Peyer's patch (tissue), 4 donors: ENCODE measurements around the gene THADA. TPM values are rescaled to one million over a fixed set of nuclear protein-coding genes. Genes with fewer than 3 reads are reported as not detected.

ENCODE experiments used
- DNase-seq, 3 donors: peaks; one replicate each; pipeline ENCODE4 v3.0.0-alpha.2; 2017 to 2019
- H3K27ac ChIP-seq, 4 donors: fragments of 200-600 bp; sonication (generic); one replicate each; pipeline ENCODE4 v1.5.1; 2016 to 2019
- H3K27me3 ChIP-seq, 2 donors: fragments of 200-600 bp; sonication (generic); one replicate each; pipeline ENCODE4 v1.5.1; 2019
- H3K36me3 ChIP-seq, 3 donors: fragments of 200-600 bp; sonication (generic); one replicate each; pipeline ENCODE4 v1.5.1; 2016 to 2019
- H3K4me1 ChIP-seq, 4 donors: fragments of 200-600 bp; sonication (generic); one replicate each; pipeline ENCODE4 v1.5.1; 2016 to 2019
- H3K4me3 ChIP-seq, 4 donors: fragments of 200-600 bp; sonication (generic); 1 replicate in 3 of 4; 2 replicates in 1 of 4; pipeline ENCODE4 v1.5.1; 2016 to 2019; ENCODE audit warnings: mild to moderate bottlenecking in 1 of 4
- H3K9me3 ChIP-seq, 4 donors: fragments of 200-600 bp; sonication (generic); one replicate each; pipeline ENCODE4 v1.5.1; 2016 to 2019; ENCODE audit warnings: mild to moderate bottlenecking in 1 of 4
- CTCF ChIP-seq, 6 experiments: fragments of 450-650 bp in 4 of 6; fragments of 200-600 bp in 2 of 6; sonication (generic) in 1 of 6; IDR thresholded peaks; one replicate each; pipeline ENCODE4 v1.5.1; 2017 to 2019; ENCODE audit warnings: antibody characterized with exemption in 6 of 6, mild to moderate bottlenecking in 3 of 6, moderate library complexity in 1 of 6
- POLR2A ChIP-seq, 2 donors: fragments of 450-650 bp; IDR thresholded peaks; one replicate each; pipeline ENCODE4 v1.5.1; 2017; ENCODE audit warnings: antibody characterized with exemption in 2 of 2, mild to moderate bottlenecking in 2 of 2, moderate library complexity in 2 of 2
- total RNA-seq, 4 donors: library from RNA; depleted of rRNA; stranded (reverse); fragments of >200 nt; gene quantifications; one replicate each; pipeline ENCODE4 v1.1.0, GENCODE V29; 2016

The THADA gene
- total RNA-seq, 4 donors from 2014 or later = 19.3 to 76.7 (median 26.3) TPM

- Histone ChIP-seq H3K27ac (no peak overlapping the region), H3K27me3 (no peaks in the 10 kb centered on the region), H3K4me3 (no peak overlapping the region), H3K36me3 (no peaks in the 10 kb centered on the region), H3K4me1 (peaks cover 0 to under 1% (median 0%) of the 10 kb centered on the region in 4 donors), H3K9me3 (no peaks in the 10 kb centered on the region)
- no peak for DNase-seq
- no peak for TF ChIP-seq CTCF (IDR thresholded peaks at IDR 0.05)
- no peak for TF ChIP-seq POLR2A (IDR thresholded peaks at IDR 0.05)
These were observed 126.7 kb downstream of the THADA start for GRCh38 chr2:43469094-43469493.

- Histone ChIP-seq H3K4me3 (no peak overlapping the region), H3K36me3 (no peaks in the 10 kb centered on the region), H3K27me3 (no peaks in the 10 kb centered on the region), H3K27ac (peak overlapping the region in 2 of 4 donors; percentile 22 to 39), H3K9me3 (no peaks in the 10 kb centered on the region), H3K4me1 (peaks cover 0 to 10% (median 0%) of the 10 kb centered on the region in 4 donors)
- DNase-seq = no peak
- TF ChIP-seq CTCF (IDR thresholded peaks at IDR 0.05) = no peak
- TF ChIP-seq POLR2A (IDR thresholded peaks at IDR 0.05) = no peak
These were observed 127.9 kb downstream of the THADA start for GRCh38 chr2:43467891-43468290.

GRCh38 chr2:43465234-43465633 is 130.6 kb downstream of the THADA start:
- H3K27me3 ChIP-seq = no peaks in the 10 kb centered on the region
- no peak overlapping the region for H3K4me3 ChIP-seq
- H3K4me1 ChIP-seq = peaks cover 0 to 19% (median 0%) of the 10 kb centered on the region in 4 donors
- peak overlapping the region in 2 of 4 donors; percentile 12 to 57 for H3K27ac ChIP-seq
- H3K9me3 ChIP-seq = no peaks in the 10 kb centered on the region
- no peak for DNase-seq
- TF ChIP-seq CTCF (IDR thresholded peaks at IDR 0.05) = no peak
- TF ChIP-seq POLR2A (IDR thresholded peaks at IDR 0.05) = no peak
- H3K36me3 ChIP-seq = no peaks in the 10 kb centered on the region

GRCh38 chr2:43464590-43464989 is 131.2 kb downstream of the THADA start:
- peak overlapping the region in 2 of 4 donors; percentile 12 to 57 for H3K27ac ChIP-seq
- peak in 1 of 3 donors; percentile 60 for DNase-seq

GRCh38 chr2:43462866-43463641 is 132.8 kb downstream of the THADA start:
- H3K4me1 ChIP-seq = peaks cover 0 to 19% (median 0%) of the 10 kb centered on the region in 4 donors
- no peaks in the 10 kb centered on the region for H3K27me3 ChIP-seq
- TF ChIP-seq POLR2A (IDR thresholded peaks at IDR 0.05) = no peak
- TF ChIP-seq CTCF (IDR thresholded peaks at IDR 0.05) = no peak
- H3K4me3 ChIP-seq = no peak overlapping the region
- peak overlapping the region in 2 of 4 donors; percentile 8 to 57 for H3K27ac ChIP-seq
- H3K36me3 ChIP-seq = no peaks in the 10 kb centered on the region
- no peaks in the 10 kb centered on the region for H3K9me3 ChIP-seq
- DNase-seq = no peak

More at GRCh38 chr2:43464590-43464989, 131.2 kb downstream of the THADA start:
- H3K9me3 ChIP-seq = no peaks in the 10 kb centered on the region
- no peaks in the 10 kb centered on the region for H3K27me3 ChIP-seq
- H3K4me3 ChIP-seq = no peak overlapping the region
- H3K4me1 ChIP-seq = peaks cover 0 to 19% (median 0%) of the 10 kb centered on the region in 4 donors
- TF ChIP-seq CTCF (IDR thresholded peaks at IDR 0.05) (no peak), POLR2A (IDR thresholded peaks at IDR 0.05) (no peak)
- H3K36me3 ChIP-seq = no peaks in the 10 kb centered on the region
